Esophagus muscularis mucosa (tissue), 4 donors: ENCODE data around the gene CDH18.

Source experiments
- CTCF ChIP-seq, 3 experiments: fragments of 200-600 bp in 2 of 3; fragments of 450-650 bp in 1 of 3; sonication (generic) in 2 of 3; IDR thresholded peaks; one replicate each; pipeline ENCODE4 v1.5.1; 2017 to 2019; ENCODE audit warnings: antibody characterized with exemption in 3 of 3, mild to moderate bottlenecking in 2 of 3, moderate library complexity in 1 of 3
- EP300 ChIP-seq: sonication (generic); formaldehyde crosslinking; IDR thresholded peaks from one replicate; pipeline ENCODE4 v1.6.1; 2017; ENCODE audit warnings: antibody characterized with exemption
- POLR2A ChIP-seq: fragments of 450-650 bp; IDR thresholded peaks from one replicate; pipeline ENCODE4 v1.6.1; 2017; ENCODE audit warnings: antibody characterized with exemption, moderate library complexity, mild to moderate bottlenecking, low read depth
- POLR2AphosphoS5 ChIP-seq, 2 donors: sonication (generic); formaldehyde crosslinking; IDR thresholded peaks; one replicate each; pipeline ENCODE4 v1.6.1; 2017; ENCODE audit warnings: antibody characterized with exemption in 2 of 2

DNA sequence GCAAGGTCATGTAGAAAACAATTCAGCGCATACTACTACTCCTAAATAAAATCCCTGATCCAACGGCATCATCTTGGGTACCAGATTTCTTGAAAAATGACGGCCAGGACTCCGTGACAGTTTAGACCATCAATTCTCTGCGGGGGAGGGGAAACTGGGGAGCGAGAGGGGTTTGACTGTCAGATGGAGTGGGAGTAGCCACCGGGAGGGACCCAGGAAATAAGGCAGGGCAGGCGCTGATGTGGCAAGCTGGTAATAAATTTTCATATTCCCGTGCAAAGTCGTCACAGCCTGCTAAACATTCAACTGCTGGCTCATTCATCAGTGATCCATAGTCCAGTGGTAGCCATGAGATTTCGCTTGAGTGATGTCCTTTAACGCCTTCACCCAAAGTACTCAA is 457 bp upstream of the CDH18 start:
- TF ChIP-seq CTCF (IDR thresholded peaks at IDR 0.05) (no peak), POLR2A (no peak), EP300 (no peak), POLR2AphosphoS5 (IDR thresholded peaks at IDR 0.05) (no peak)
